Mucosa of stomach (tissue), 1 donor: ENCODE data around the gene ZNF598.
"Not testable (repeated sequence)": the region's sequence is repeated elsewhere in the genome, so short reads cannot be mapped to it uniquely, and the experiment has no call there.

Experiments used
- H3K27me3 ChIP-seq: one replicate; pipeline ENCODE4 v1.7.0; 2013; ENCODE audit warnings: mild to moderate bottlenecking, low read length; ENCODE audit not compliant: control insufficient read depth, insufficient read depth
- H3K36me3 ChIP-seq: one replicate; pipeline ENCODE4 v1.7.0; 2013; ENCODE audit warnings: low read length; ENCODE audit not compliant: control insufficient read depth, insufficient read depth
- H3K4me1 ChIP-seq: one replicate; pipeline ENCODE4 v1.7.0; 2013; ENCODE audit warnings: mild to moderate bottlenecking, low read length; ENCODE audit not compliant: control insufficient read depth, insufficient read depth
- H3K4me3 ChIP-seq: one replicate; pipeline ENCODE4 v1.7.0; 2013; ENCODE audit warnings: low read length
- H3K9ac ChIP-seq: one replicate; pipeline ENCODE4 v1.7.0; 2013; ENCODE audit warnings: mild to moderate bottlenecking, low read length, moderate library complexity
- H3K9me3 ChIP-seq: one replicate; pipeline ENCODE4 v1.7.0; 2013; ENCODE audit warnings: mild to moderate bottlenecking, low read length, moderate library complexity; ENCODE audit not compliant: control insufficient read depth
- donor health status: Pancreatic carcinoma.

ZNF598 gene

GRCh38 chr16:1958715-1959268 lies 50.8 kb downstream of the ZNF598 start:
- Histone ChIP-seq H3K9ac (no peak overlapping the region), H3K27me3 (no peaks in the 10 kb centered on the region)

GRCh38 chr16:1958143-1958491 lies 51.5 kb downstream of the ZNF598 start:
- peaks cover 16% of the 10 kb centered on the region for H3K4me1 ChIP-seq
- not testable (repeated sequence) for H3K9ac ChIP-seq, H3K4me3 ChIP-seq, H3K9me3 ChIP-seq, H3K27me3 ChIP-seq
- H3K36me3 ChIP-seq, result peaks cover 13% of the 10 kb centered on the region

More at GRCh38 chr16:1958715-1959268, 50.8 kb downstream of the ZNF598 start:
- no peak overlapping the region for H3K4me3 ChIP-seq
- H3K36me3 ChIP-seq, result peaks cover 13% of the 10 kb centered on the region
- H3K4me1 ChIP-seq, result peaks cover 16% of the 10 kb centered on the region
- H3K9me3 ChIP-seq, result no peaks in the 10 kb centered on the region

GRCh38 chr16:1957434-1958142 lies 52.0 kb downstream of the ZNF598 start:
- not testable (repeated sequence) for H3K4me3 ChIP-seq, H3K36me3 ChIP-seq

GRCh38 chr16:1953734-1954133 lies 55.9 kb downstream of the ZNF598 start:
- Histone ChIP-seq H3K4me1 (peaks cover 1% of the 10 kb centered on the region), H3K4me3 (no peak overlapping the region), H3K9ac (no peak overlapping the region), H3K9me3 (no peaks in the 10 kb centered on the region), H3K27me3 (no peaks in the 10 kb centered on the region), H3K36me3 (no peaks in the 10 kb centered on the region)

More at GRCh38 chr16:1957434-1958142, 52.0 kb downstream of the ZNF598 start:
- not testable (repeated sequence) for H3K9me3 ChIP-seq, H3K9ac ChIP-seq, H3K27me3 ChIP-seq
- H3K4me1 ChIP-seq, result peaks cover 16% of the 10 kb centered on the region

GRCh38 chr16:1950559-1950958 lies 59.1 kb downstream of the ZNF598 start:
- no peak overlapping the region for H3K9ac ChIP-seq
- H3K27me3 ChIP-seq, result no peaks in the 10 kb centered on the region
- no peaks in the 10 kb centered on the region for H3K9me3 ChIP-seq
- no peak overlapping the region for H3K4me3 ChIP-seq
- H3K4me1 ChIP-seq, result no peaks in the 10 kb centered on the region
- no peaks in the 10 kb centered on the region for H3K36me3 ChIP-seq

GRCh38 chr16:1950047-1950446 lies 59.6 kb downstream of the ZNF598 start:
- Histone ChIP-seq H3K36me3 (no peaks in the 10 kb centered on the region), H3K9ac (no peak overlapping the region), H3K27me3 (no peaks in the 10 kb centered on the region), H3K4me3 (no peak overlapping the region), H3K9me3 (no peaks in the 10 kb centered on the region), H3K4me1 (no peaks in the 10 kb centered on the region)

- Histone ChIP-seq H3K27me3 (no peaks in the 10 kb centered on the region), H3K4me3 (no peak overlapping the region), H3K4me1 (no peaks in the 10 kb centered on the region), H3K36me3 (no peaks in the 10 kb centered on the region), H3K9me3 (no peaks in the 10 kb centered on the region), H3K9ac (no peak overlapping the region)
These were observed 60.1 kb downstream of the ZNF598 start for GRCh38 chr16:1949507-1949906.
